A673 (cell line): ENCODE data around the gene TXNRD1.

Source experiments
- CTCF ChIP-seq: fragments of 300-800, 200-600 bp; sonication (generic); conservative IDR thresholded peaks from 2 replicates; pipeline ENCODE4 v1.5.1; 2017; ENCODE audit warnings: low read depth, mild to moderate bottlenecking, antibody characterized with exemption, low read length, moderate library complexity, mixed read lengths
- EZH2 ChIP-seq: fragments of 200-600 bp; sonication (generic); IDR thresholded peaks from 2 replicates; pipeline ENCODE4 v1.6.1; 2017; ENCODE audit warnings: borderline replicate concordance, low read depth, mild to moderate bottlenecking, mixed read lengths, antibody characterized with exemption, low read length; ENCODE audit not compliant: poor library complexity, severe bottlenecking

GRCh38 chr12:104276273-104277131 is 60.9 kb downstream of the TXNRD1 start:
- TF ChIP-seq CTCF, result no peak
- TF ChIP-seq EZH2, result no peak
